AG04449 (cell line): ENCODE measurements around the gene KCNK17.

Experiments used
- CTCF ChIA-PET: fragments of 350-600 bp; formaldehyde crosslinking; extraction: SDS; loops from one replicate; lab custom pipeline; 2021; ENCODE audit warnings: antibody characterized with exemption; lab: Yijun Ruan, JAX
- POLR2A ChIA-PET: fragments of 400-600, 350-600 bp; formaldehyde crosslinking; extraction: SDS; loops from one replicate; lab custom pipeline; 2020; ENCODE audit warnings: antibody characterized with exemption, inconsistent platforms; lab: Yijun Ruan, JAX
- DNase-seq: peaks from one replicate; pipeline ENCODE4 v3.0.0-alpha.2; 2010; ENCODE audit warnings: low read depth, low spot score
- H3K4me3 ChIP-seq: 2 replicates; pipeline ENCODE4 v1.5.1; 2011; ENCODE audit warnings: low read depth, mild to moderate bottlenecking, control low read depth, low read length
- CTCF ChIP-seq: IDR thresholded peaks from one replicate; pipeline ENCODE4 v1.5.1; 2011; ENCODE audit warnings: mild to moderate bottlenecking, moderate library complexity, low read length, control low read depth, inconsistent platforms; ENCODE audit not compliant: insufficient read depth; ENCODE audit errors: missing control alignments

The KCNK17 gene

DNA sequence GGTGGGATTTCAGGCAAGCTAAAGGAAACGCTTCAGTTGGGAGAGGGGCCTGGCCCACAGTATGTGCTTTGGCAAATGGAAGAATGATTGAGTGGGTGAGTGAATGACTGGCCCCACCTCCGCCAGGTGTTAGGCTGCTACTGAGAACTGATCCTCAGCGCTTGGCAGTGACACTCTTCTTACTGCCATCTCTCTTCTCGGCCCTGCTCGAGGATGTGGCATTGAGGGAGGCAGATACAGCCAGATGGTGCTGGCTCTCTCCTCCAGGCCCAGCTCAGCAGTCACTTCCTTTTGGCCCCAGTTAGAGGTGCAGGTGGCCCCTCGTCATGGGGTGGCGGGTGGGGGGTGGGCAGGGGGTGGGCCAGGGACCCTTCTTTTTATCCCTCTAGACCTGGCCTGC lies 46.0 kb downstream of the KCNK17 start:
- ChIA-PET POLR2A (interaction anchor here (0.6 kb wide), 1 partner anchor 666 kb away, joined by 3 read pairs; the partner anchor contains the start of gene MOCS1), CTCF (no interaction called here)
- H3K4me3 ChIP-seq, result no peak overlapping the region
- no peak for DNase-seq
- no peak for TF ChIP-seq CTCF

GRCh38 chr6:39266782-39267355 lies 47.4 kb downstream of the KCNK17 start:
- no peak for DNase-seq
- POLR2A ChIA-PET, result no interaction called here
- CTCF ChIA-PET, result no interaction called here
- H3K4me3 ChIP-seq, result no peak overlapping the region
- no peak for TF ChIP-seq CTCF

DNA sequence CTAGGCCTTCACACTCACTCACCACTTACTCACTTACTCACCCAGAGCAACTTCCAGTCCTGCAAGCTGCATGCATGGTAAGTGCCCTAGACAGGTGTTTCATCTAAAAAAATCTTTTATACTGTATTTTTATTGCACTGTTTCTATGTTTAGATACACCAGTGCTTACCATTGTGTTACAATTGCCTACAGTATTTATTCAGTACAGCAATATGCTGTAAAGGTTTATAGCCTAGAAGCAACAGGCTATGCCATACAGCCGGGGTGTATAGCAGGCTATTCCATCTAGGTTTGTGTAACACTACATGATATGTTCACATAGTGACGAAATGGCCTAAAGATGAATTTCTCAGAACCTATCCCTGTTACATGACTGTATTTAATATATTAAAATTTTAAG lies 47.8 kb downstream of the KCNK17 start:
- no peak overlapping the region for H3K4me3 ChIP-seq
- TF ChIP-seq CTCF, result no peak
- POLR2A ChIA-PET, result no interaction called here
- CTCF ChIA-PET, result no interaction called here
- DNase-seq, result no peak

DNA sequence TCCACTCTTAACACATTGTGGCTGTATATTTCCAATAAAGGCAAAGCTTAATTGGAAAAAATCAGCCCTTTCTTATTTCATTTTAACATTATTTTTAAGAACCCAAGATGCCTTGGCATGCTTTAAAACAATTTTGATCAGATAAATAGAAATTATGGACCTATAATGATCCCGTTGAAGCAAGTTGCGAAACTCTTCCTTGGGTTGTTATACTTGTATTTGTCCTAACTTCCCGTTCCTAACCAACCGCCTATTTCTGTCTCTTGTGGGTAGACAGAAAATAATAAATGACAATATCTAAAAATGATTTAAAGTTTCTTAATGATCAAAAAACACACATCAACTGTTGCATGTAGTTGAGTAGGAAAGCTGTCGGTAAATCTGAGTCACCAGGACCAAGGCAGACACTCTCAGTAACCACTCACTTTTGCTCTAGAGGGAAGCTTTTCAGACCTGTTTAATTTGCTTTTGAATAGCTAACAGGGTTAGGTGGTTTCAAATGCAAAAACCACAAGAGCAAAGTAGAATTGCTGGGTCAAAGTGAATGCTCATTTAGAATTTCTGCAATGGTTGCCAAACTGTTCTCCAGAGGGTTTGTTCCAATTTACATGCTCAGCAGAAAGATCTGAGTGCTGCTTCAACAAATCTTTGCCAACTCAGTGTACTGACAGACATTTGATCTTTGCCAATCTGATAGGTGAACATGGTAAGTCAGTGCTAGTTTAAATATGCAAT lies 50.7 kb downstream of the KCNK17 start:
- H3K4me3 ChIP-seq, result no peak overlapping the region
- no peak for DNase-seq
- no peak for TF ChIP-seq CTCF
- ChIA-PET CTCF (no interaction called here), POLR2A (no interaction called here)

DNA sequence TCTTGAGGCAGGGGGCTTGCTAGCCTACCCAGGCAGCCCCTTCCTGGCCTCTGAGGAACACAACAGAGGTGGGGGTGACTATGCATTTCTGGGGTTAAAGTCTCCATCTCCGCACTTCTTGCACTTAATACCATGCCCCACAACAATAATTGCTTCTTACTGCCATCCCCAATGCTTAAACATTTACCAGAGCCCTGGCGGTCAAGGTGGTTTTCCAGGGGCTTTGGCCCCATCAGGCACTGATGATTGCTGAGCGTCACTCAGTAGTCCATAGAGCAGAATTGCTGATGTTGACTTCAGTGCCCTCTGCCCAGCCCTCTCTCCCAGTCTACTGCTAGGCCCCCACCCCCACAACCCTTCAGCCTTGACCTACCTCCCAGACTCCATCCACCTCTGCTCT lies 52.5 kb downstream of the KCNK17 start:
- TF ChIP-seq CTCF, result no peak
- ChIA-PET CTCF (no interaction called here), POLR2A (no interaction called here)
- DNase-seq, result no peak
- no peak overlapping the region for H3K4me3 ChIP-seq

- no peak for TF ChIP-seq CTCF
- ChIA-PET POLR2A (no interaction called here), CTCF (no interaction called here)
- H3K4me3 ChIP-seq, result no peak overlapping the region
- no peak for DNase-seq
Observed at GRCh38 chr6:39260953-39261352, 53.3 kb downstream of the KCNK17 start.
